ENCODE data around the gene VLDLR. TPM values are rescaled to one million over a fixed set of nuclear protein-coding genes. Genes with fewer than 3 reads are reported as not detected.

Gene VLDLR
- polyA plus RNA-seq, 1 donor (not counting 4 experiments of a cell fraction or from before 2014, with no cell fraction given) = 7.0 TPM

DNA sequence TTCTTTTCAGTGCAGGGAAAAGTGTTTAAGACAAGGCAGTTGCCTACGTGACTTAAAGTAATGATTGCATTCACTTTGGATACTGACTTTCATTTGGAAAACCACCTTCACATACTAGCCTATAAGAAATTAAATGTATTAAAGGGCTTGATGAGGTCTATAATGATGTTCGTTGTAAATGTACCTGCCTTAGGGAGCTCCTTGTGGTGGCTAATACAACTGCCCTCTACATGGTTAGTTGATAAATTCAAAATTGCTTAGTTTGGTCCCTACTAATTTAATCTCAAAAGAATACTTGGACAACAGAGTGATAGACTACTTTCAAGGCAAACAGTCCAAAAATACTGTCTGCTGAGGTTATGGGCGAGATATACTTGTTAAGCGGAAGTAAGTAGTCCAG is 3.8 kb downstream of the VLDLR start:
- Histone ChIP-seq H3K4me3 (ENCODE audit: control insufficient read depth in 2 of 3, extremely low read depth in 1 of 3, insufficient read depth in 2 of 3, low read depth in 1 of 3, low read length in 3 of 3) (no peak overlapping the region), H3K9me1 (ENCODE audit: control insufficient read depth, extremely low read depth, insufficient read depth, low read length) (no peaks in the 10 kb centered on the region), H3K79me2 (ENCODE audit: control insufficient read depth, insufficient read depth, low read length) (no peaks in the 10 kb centered on the region), H3K27ac (ENCODE audit: control insufficient read depth, insufficient read depth, low read length) (no peak overlapping the region), H3K4me1 (ENCODE audit: control insufficient read depth, extremely low read depth, insufficient read depth, low read length) (peaks cover 18% of the 10 kb centered on the region), H3K9me3 (ENCODE audit: control insufficient read depth, low read depth, low read length) (no peaks in the 10 kb centered on the region), H3K9ac (ENCODE audit: control insufficient read depth, extremely low read depth, insufficient read depth, low read length) (no peak overlapping the region), H3K27me3 (ENCODE audit: control insufficient read depth, extremely low read depth, insufficient read depth, low read length) (peaks cover 13% of the 10 kb centered on the region), H3K4me2 (ENCODE audit: control insufficient read depth, extremely low read depth, insufficient read depth, low read depth, low read length) (no peak overlapping the region), H4K20me1 (ENCODE audit: control insufficient read depth, extremely low read depth, insufficient read depth, low read length) (no peaks in the 10 kb centered on the region), H2AFZ (ENCODE audit: control insufficient read depth, low read length) (no peak overlapping the region), H3K36me3 (ENCODE audit: control insufficient read depth in 2 of 2, extremely low read depth in 1 of 2, insufficient read depth in 2 of 2, low read length in 2 of 2) (no peaks in the 10 kb centered on the region)
- no peak for DNase-seq (ENCODE audit: low read depth, low spot score)
- no peak for TF ChIP-seq EZH2 (IDR thresholded peaks at IDR 0.05; ENCODE audit: low read length)
- TF ChIP-seq, protein P1, sequence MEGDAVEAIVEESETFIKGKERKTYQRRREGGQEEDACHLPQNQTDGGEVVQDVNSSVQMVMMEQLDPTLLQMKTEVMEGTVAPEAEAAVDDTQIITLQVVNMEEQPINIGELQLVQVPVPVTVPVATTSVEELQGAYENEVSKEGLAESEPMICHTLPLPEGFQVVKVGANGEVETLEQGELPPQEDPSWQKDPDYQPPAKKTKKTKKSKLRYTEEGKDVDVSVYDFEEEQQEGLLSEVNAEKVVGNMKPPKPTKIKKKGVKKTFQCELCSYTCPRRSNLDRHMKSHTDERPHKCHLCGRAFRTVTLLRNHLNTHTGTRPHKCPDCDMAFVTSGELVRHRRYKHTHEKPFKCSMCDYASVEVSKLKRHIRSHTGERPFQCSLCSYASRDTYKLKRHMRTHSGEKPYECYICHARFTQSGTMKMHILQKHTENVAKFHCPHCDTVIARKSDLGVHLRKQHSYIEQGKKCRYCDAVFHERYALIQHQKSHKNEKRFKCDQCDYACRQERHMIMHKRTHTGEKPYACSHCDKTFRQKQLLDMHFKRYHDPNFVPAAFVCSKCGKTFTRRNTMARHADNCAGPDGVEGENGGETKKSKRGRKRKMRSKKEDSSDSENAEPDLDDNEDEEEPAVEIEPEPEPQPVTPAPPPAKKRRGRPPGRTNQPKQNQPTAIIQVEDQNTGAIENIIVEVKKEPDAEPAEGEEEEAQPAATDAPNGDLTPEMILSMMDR (optimal IDR thresholded peaks at IDR 0.05 in 1 of 3, IDR thresholded peaks at IDR 0.05 in 1 of 3, conservative IDR thresholded peaks at IDR 0.05 in 1 of 3; ENCODE audit: extremely low read depth in 1 of 3, insufficient read depth in 2 of 3, low read length in 3 of 3) = no peak
- no peak for FAIRE-seq
- dilution Hi-C loops (cut with MboI; ENCODE audit: extremely low pct_ligation_motif_present, low sequenced_read_pairs) = no loop called here

DNA sequence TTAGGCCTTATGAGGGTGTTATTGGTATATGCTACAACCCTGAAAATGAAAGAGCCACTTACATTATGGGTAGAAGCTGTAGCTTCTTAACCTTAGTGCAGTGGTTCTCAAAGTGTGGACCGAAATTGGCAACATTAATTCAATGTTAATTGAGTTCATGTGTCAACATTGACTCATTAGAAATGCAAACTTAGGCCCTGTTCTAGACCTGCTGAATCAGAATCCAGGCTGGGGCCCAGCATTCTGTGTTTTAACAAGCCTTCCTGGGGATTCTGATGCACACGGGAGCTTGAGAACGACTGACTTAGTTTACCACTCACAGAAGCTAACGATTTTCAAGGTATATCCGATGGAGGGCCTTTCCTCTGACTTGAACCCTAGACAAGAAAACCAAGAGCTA is 7.3 kb downstream of the VLDLR start:
- no peak overlapping the region for H3K27ac ChIP-seq (ENCODE audit: control insufficient read depth, insufficient read depth, low read length)
- no peaks in the 10 kb centered on the region for H3K79me2 ChIP-seq (ENCODE audit: control insufficient read depth, insufficient read depth, low read length)
- no peaks in the 10 kb centered on the region for H4K20me1 ChIP-seq (ENCODE audit: control insufficient read depth, extremely low read depth, insufficient read depth, low read length)
- H3K4me2 ChIP-seq (ENCODE audit: control insufficient read depth, extremely low read depth, insufficient read depth, low read depth, low read length) = no peak overlapping the region
- no peaks in the 10 kb centered on the region for H3K9me1 ChIP-seq (ENCODE audit: control insufficient read depth, extremely low read depth, insufficient read depth, low read length)
- H3K9ac ChIP-seq (ENCODE audit: control insufficient read depth, extremely low read depth, insufficient read depth, low read length) = no peak overlapping the region
- H3K36me3 ChIP-seq (ENCODE audit: control insufficient read depth in 2 of 2, extremely low read depth in 1 of 2, insufficient read depth in 2 of 2, low read length in 2 of 2) = no peaks in the 10 kb centered on the region
- dilution Hi-C loops (cut with MboI; ENCODE audit: extremely low pct_ligation_motif_present, low sequenced_read_pairs) = no loop called here
- FAIRE-seq = no peak
- H3K9me3 ChIP-seq (ENCODE audit: control insufficient read depth, low read depth, low read length) = no peaks in the 10 kb centered on the region
- no peak overlapping the region for H3K4me3 ChIP-seq (ENCODE audit: control insufficient read depth in 2 of 3, extremely low read depth in 1 of 3, insufficient read depth in 2 of 3, low read depth in 1 of 3, low read length in 3 of 3)
- TF ChIP-seq EZH2 (IDR thresholded peaks at IDR 0.05; ENCODE audit: low read length) = no peak
- TF ChIP-seq, protein P1 (optimal IDR thresholded peaks at IDR 0.05 in 1 of 3, IDR thresholded peaks at IDR 0.05 in 1 of 3, conservative IDR thresholded peaks at IDR 0.05 in 1 of 3; ENCODE audit: extremely low read depth in 1 of 3, insufficient read depth in 2 of 3, low read length in 3 of 3) = no peak
- no peak overlapping the region for H2AFZ ChIP-seq (ENCODE audit: control insufficient read depth, low read length)
- no peak for DNase-seq (ENCODE audit: low read depth, low spot score)
- H3K27me3 ChIP-seq (ENCODE audit: control insufficient read depth, extremely low read depth, insufficient read depth, low read length) = no peaks in the 10 kb centered on the region
- H3K4me1 ChIP-seq (ENCODE audit: control insufficient read depth, extremely low read depth, insufficient read depth, low read length) = peaks cover 3% of the 10 kb centered on the region

Measured in keratinocyte (primary cell).